Measurements from ENCODE around the gene NCK2. TPM values are rescaled to one million over a fixed set of nuclear protein-coding genes. Genes with fewer than 3 reads are reported as not detected.

Gene NCK2
- total and polyA plus RNA-seq, 4 donors = 19.3 to 54.4 (median 33.9) TPM

DNA sequence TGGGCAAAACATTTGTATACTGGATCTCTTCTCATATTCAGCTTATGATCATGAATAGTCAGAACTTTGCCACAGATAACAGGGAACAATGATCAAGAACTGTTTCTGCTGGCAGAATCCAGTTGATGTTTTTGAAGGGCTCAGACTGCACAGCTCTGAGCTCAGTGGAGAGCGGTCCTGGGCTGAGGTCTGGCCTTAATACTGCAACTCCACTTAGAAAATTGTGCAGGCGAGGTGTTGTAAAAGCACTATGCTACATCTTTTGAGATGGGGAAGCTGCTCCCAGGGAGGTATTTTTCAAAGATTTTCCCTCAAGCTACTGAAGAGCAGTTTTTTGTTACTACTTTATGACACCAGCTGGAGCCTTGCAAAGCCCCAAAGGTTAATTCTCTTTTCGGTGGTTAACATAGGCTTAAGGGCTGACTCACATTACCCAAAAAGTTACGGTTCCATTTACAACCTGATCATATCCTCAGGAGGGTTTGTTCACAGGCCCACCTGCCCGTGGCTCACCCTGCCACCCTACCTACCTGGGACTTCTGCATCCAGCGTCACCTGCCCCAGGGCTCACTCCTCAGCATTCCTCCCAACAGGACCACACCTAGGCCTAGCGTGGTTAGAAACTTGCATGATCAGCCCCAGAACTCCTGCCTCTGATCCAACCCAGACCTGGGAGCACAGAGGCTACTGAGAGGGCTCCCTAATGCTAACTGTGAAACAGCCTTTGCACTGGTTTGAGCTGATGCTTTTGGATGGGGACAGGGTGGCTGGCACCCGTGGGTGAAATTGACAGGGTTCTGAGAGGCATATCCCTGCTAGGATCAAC lies 114.4 kb downstream of the NCK2 start:
- Histone ChIP-seq H3K27me3 (ENCODE audit: control insufficient read depth in 3 of 3, insufficient read depth in 3 of 3, low read length in 2 of 3) (no peaks in the 10 kb centered on the region), H3K9me3 (ENCODE audit: control insufficient read depth in 4 of 4, insufficient read depth in 3 of 4, low read length in 3 of 4) (no peaks in the 10 kb centered on the region), H3K4me1 (ENCODE audit: control insufficient read depth in 5 of 5, insufficient read depth in 5 of 5, low read length in 5 of 5) (peaks cover 0 to 1% (median 0%) of the 10 kb centered on the region in 5 donors), H3K36me3 (ENCODE audit: control insufficient read depth in 4 of 4, insufficient read depth in 4 of 4, low read length in 4 of 4) (peaks cover 0 to 10% (median 3%) of the 10 kb centered on the region in 4 donors), H3K4me3 (no peak overlapping the region), H3K27ac (ENCODE audit: low read depth in 1 of 2, low read length in 1 of 2) (no peak overlapping the region), H3K9ac (ENCODE audit: insufficient read depth in 1 of 2, low read length in 2 of 2) (no peak overlapping the region)
- no peak for ATAC-seq (ENCODE audit: insufficient read depth, low FRiP score)
- TF ChIP-seq, protein P1, sequence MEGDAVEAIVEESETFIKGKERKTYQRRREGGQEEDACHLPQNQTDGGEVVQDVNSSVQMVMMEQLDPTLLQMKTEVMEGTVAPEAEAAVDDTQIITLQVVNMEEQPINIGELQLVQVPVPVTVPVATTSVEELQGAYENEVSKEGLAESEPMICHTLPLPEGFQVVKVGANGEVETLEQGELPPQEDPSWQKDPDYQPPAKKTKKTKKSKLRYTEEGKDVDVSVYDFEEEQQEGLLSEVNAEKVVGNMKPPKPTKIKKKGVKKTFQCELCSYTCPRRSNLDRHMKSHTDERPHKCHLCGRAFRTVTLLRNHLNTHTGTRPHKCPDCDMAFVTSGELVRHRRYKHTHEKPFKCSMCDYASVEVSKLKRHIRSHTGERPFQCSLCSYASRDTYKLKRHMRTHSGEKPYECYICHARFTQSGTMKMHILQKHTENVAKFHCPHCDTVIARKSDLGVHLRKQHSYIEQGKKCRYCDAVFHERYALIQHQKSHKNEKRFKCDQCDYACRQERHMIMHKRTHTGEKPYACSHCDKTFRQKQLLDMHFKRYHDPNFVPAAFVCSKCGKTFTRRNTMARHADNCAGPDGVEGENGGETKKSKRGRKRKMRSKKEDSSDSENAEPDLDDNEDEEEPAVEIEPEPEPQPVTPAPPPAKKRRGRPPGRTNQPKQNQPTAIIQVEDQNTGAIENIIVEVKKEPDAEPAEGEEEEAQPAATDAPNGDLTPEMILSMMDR (IDR thresholded peaks at IDR 0.05; ENCODE audit: control extremely low read depth, extremely low read depth) = no peak
- DNase-seq = no peak
- 76 to 77% methylated on average over 8 of the region's 8 CpGs for WGBS, 2 donors

DNA sequence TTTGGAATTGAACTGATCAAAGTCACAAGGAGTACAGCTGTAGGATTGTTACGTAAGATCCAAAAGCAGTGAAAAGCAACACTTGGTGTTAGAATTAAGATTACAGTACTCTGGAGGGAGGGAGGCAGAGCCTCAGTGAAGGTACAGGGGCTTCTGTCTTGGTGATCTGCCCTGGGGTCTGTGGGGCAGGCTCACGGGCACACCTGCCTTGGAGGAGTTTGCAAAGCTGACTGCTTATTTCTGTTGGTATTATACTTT lies 114.9 kb downstream of the NCK2 start:
- DNase-seq (no peak), ATAC-seq (ENCODE audit: insufficient read depth, low FRiP score) (no peak)
- Histone ChIP-seq H3K27ac (ENCODE audit: low read depth in 1 of 2, low read length in 1 of 2) (no peak overlapping the region), H3K36me3 (ENCODE audit: control insufficient read depth in 4 of 4, insufficient read depth in 4 of 4, low read length in 4 of 4) (peaks cover 0 to 10% (median 3%) of the 10 kb centered on the region in 4 donors), H3K9ac (ENCODE audit: insufficient read depth in 1 of 2, low read length in 2 of 2) (no peak overlapping the region), H3K27me3 (ENCODE audit: control insufficient read depth in 3 of 3, insufficient read depth in 3 of 3, low read length in 2 of 3) (no peaks in the 10 kb centered on the region), H3K9me3 (ENCODE audit: control insufficient read depth in 4 of 4, insufficient read depth in 3 of 4, low read length in 3 of 4) (no peaks in the 10 kb centered on the region), H3K4me1 (ENCODE audit: control insufficient read depth in 5 of 5, insufficient read depth in 5 of 5, low read length in 5 of 5) (peaks cover 0 to 1% (median 0%) of the 10 kb centered on the region in 5 donors), H3K4me3 (no peak overlapping the region)
- TF ChIP-seq, protein P1 (IDR thresholded peaks at IDR 0.05; ENCODE audit: control extremely low read depth, extremely low read depth) = no peak
- 89 to 91% methylated on average over 2 of the region's 2 CpGs for WGBS, 2 donors

DNA sequence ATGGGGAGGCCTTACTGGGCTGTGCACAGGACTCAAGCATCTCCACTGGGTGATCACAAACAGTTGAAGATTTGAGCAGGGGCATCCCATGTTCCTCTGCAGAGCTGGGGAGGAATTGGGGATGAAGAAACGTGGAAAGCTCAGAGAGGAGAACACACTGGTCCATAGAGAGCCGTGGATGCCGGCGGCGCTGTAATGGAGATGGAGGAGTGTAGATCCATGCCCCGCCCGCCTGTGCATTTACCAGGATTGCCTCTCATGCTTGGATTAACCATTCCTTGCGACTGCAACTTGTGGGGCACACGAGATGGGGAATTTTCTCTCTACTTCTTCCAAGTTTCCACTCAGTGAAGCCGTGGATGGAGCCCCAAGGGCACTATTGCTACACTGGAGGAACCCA lies 115.9 kb downstream of the NCK2 start:
- WGBS, 2 donors = 93% methylated on average over 10 of the region's 10 CpGs
- ATAC-seq (ENCODE audit: insufficient read depth, low FRiP score) = no peak
- peaks cover 0 to 6% (median 2%) of the 10 kb centered on the region in 4 donors for H3K36me3 ChIP-seq (ENCODE audit: control insufficient read depth in 4 of 4, insufficient read depth in 4 of 4, low read length in 4 of 4)
- peaks cover 0 to 1% (median 0%) of the 10 kb centered on the region in 5 donors for H3K4me1 ChIP-seq (ENCODE audit: control insufficient read depth in 5 of 5, insufficient read depth in 5 of 5, low read length in 5 of 5)
- no peak overlapping the region for H3K4me3 ChIP-seq
- no peak overlapping the region for H3K27ac ChIP-seq (ENCODE audit: low read depth in 1 of 2, low read length in 1 of 2)
- H3K9me3 ChIP-seq (ENCODE audit: control insufficient read depth in 4 of 4, insufficient read depth in 3 of 4, low read length in 3 of 4) = no peaks in the 10 kb centered on the region
- TF ChIP-seq, protein P1 (IDR thresholded peaks at IDR 0.05; ENCODE audit: control extremely low read depth, extremely low read depth) = no peak
- no peaks in the 10 kb centered on the region for H3K27me3 ChIP-seq (ENCODE audit: control insufficient read depth in 3 of 3, insufficient read depth in 3 of 3, low read length in 2 of 3)
- H3K9ac ChIP-seq (ENCODE audit: insufficient read depth in 1 of 2, low read length in 2 of 2) = no peak overlapping the region
- no peak for DNase-seq
